GM12892 (cell line): ENCODE measurements around the gene THSD8.

Experiments
- POLR2A ChIP-seq: IDR thresholded peaks from 2 replicates; pipeline ENCODE4 v1.6.1; 2011; ENCODE audit warnings: low read depth, low read length, control low read depth
- POLR2AphosphoS5 ChIP-seq: IDR thresholded peaks from 2 replicates; pipeline ENCODE4 v1.6.1; 2011; ENCODE audit warnings: low read depth, low read length, control low read depth
- TAF1 ChIP-seq: IDR thresholded peaks from 2 replicates; pipeline ENCODE4 v1.6.1; 2011; ENCODE audit warnings: low read depth, mild to moderate bottlenecking, control low read depth, low read length, borderline replicate concordance

- no peak for TF ChIP-seq POLR2A
- no peak for TF ChIP-seq POLR2AphosphoS5
- TF ChIP-seq TAF1, result no peak
These were observed 14.9 kb upstream of the THSD8 start for GRCh38 chr19:12786952-12787351.
